Measurements from ENCODE around the gene KIAA0040.

KIAA0040 gene

GRCh38 chr1:175169286-175170018 is 23.1 kb downstream of the KIAA0040 start:
- DNase-seq: peak; percentile 57

GRCh38 chr1:175168782-175169181 is 23.8 kb downstream of the KIAA0040 start:
- DNase-seq: no peak

- no peak for DNase-seq
These were observed 24.7 kb downstream of the KIAA0040 start for GRCh38 chr1:175167861-175168260.

- no peak for DNase-seq
These were observed 25.8 kb downstream of the KIAA0040 start for GRCh38 chr1:175166746-175167145.

- no peak for DNase-seq
These were observed 27.8 kb downstream of the KIAA0040 start for GRCh38 chr1:175164751-175165150.

- no peak for DNase-seq
These were observed 28.9 kb downstream of the KIAA0040 start for GRCh38 chr1:175163702-175164101.

- no peak for DNase-seq
These were observed 29.6 kb downstream of the KIAA0040 start for GRCh38 chr1:175162955-175163354.

GRCh38 chr1:175158170-175158591 is 34.4 kb downstream of the KIAA0040 start:
- DNase-seq: no peak

GRCh38 chr1:175157200-175157599 is 35.4 kb downstream of the KIAA0040 start:
- no peak for DNase-seq

- no peak for DNase-seq
These were observed 36.6 kb downstream of the KIAA0040 start for GRCh38 chr1:175155936-175156335.

GRCh38 chr1:175155473-175155856 is 37.1 kb downstream of the KIAA0040 start:
- no peak for DNase-seq

- DNase-seq: peak; percentile 24
These were observed 37.7 kb downstream of the KIAA0040 start for GRCh38 chr1:175154629-175155472.

- DNase-seq: no peak
These were observed 40.4 kb downstream of the KIAA0040 start for GRCh38 chr1:175152006-175152652.

- DNase-seq: peak; percentile 16
These were observed 41.8 kb downstream of the KIAA0040 start for GRCh38 chr1:175150596-175151319.

- DNase-seq: no peak
These were observed 44.5 kb downstream of the KIAA0040 start for GRCh38 chr1:175148068-175148467.

GRCh38 chr1:175147569-175147968 is 45.0 kb downstream of the KIAA0040 start:
- DNase-seq: no peak

- peak; percentile 11 for DNase-seq
These were observed 45.9 kb downstream of the KIAA0040 start for GRCh38 chr1:175146529-175147213.

- no peak for DNase-seq
These were observed 46.6 kb downstream of the KIAA0040 start for GRCh38 chr1:175145899-175146528.

- DNase-seq: no peak
These were observed 54.0 kb downstream of the KIAA0040 start for GRCh38 chr1:175138579-175138978.

GRCh38 chr1:175137369-175137768 is 55.2 kb downstream of the KIAA0040 start:
- no peak for DNase-seq

GRCh38 chr1:175136246-175136645 is 56.3 kb downstream of the KIAA0040 start:
- DNase-seq: no peak

GRCh38 chr1:175134500-175134899 is 58.1 kb downstream of the KIAA0040 start:
- no peak for DNase-seq

Data from NCI-H226 (cell line).